Measurements from ENCODE around the gene ATP6V0A1. TPM values are rescaled to one million over a fixed set of nuclear protein-coding genes. Genes with fewer than 3 reads are reported as not detected.
"Not testable (repeated sequence)": the region's sequence is repeated elsewhere in the genome, so short reads cannot be mapped to it uniquely, and the experiment has no call there.

The ATP6V0A1 gene
- total RNA-seq, 1 experiment from 2014 or later = 0.07 TPM

DNA sequence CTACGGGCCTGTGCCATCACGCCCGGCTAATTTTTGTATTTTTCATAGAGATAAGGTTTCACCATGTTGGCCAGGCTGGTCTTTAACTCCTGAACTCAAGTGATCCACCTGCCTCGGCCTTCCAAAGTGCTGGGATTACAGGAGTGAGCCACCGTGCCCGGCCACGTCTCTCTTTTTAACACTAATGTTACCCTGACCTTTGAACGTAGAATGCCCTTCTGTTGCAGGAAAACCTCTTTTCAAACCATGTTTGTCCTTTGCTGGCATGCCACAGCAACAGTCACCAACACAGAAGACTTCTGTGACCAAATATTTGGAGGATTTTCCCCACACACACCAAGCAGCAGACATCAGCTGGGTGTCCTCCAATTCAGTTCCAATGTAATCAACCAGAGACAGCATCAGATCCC lies 86.2 kb downstream of the ATP6V0A1 start:
- H3K4me2 ChIP-seq (ENCODE audit: low read length) = no peak overlapping the region
- no peaks in the 10 kb centered on the region for H3F3A ChIP-seq (ENCODE audit: low read length, unreplicated experiment)
- BruUV-seq (replicated peaks) = no TSS peak
- H3K9me3 ChIP-seq (ENCODE audit: low read length) = no peaks in the 10 kb centered on the region
- H4K20me1 ChIP-seq (ENCODE audit: low read length) = no peaks in the 10 kb centered on the region
- no peak for DNase-seq
- H3K27ac ChIP-seq (ENCODE audit: low read length) = no peak overlapping the region
- H3K9ac ChIP-seq (ENCODE audit: low read length) = no peak overlapping the region
- no peaks in the 10 kb centered on the region for H3K9me2 ChIP-seq (replicated peaks; ENCODE audit: low read length)
- CTCF ChIA-PET = no interaction called here
- H3K4me3 ChIP-seq (ENCODE audit: low read length) = no peak overlapping the region
- TF ChIP-seq EZH2phosphoT487 (IDR thresholded peaks at IDR 0.05; ENCODE audit: borderline replicate concordance, low read length) (no peak), EZH2 (IDR thresholded peaks at IDR 0.05; ENCODE audit: low read length, unreplicated experiment) (no peak), CTCF (conservative IDR thresholded peaks at IDR 0.05; ENCODE audit: low read depth, low read length) (no peak)
- intact Hi-C loops (cut with micrococcal nuclease) = no loop called here
- no peak overlapping the region for H2AFZ ChIP-seq (ENCODE audit: low read length)
- H3K36me3 ChIP-seq (ENCODE audit: low read depth, low read length) = no peaks in the 10 kb centered on the region
- POLR2A ChIA-PET (ENCODE audit: unreplicated experiment) = no interaction called here
- peaks cover 16% of the 10 kb centered on the region for H3K4me1 ChIP-seq (ENCODE audit: insufficient read depth, low read length)
- ATAC-seq = no peak
- no peaks in the 10 kb centered on the region for H3K27me3 ChIP-seq (ENCODE audit: low read length)
- no peaks in the 10 kb centered on the region for H3K79me2 ChIP-seq (ENCODE audit: low read length)

GRCh38 chr17:42545755-42546505 lies 87.3 kb downstream of the ATP6V0A1 start:
- H3K27me3 ChIP-seq (ENCODE audit: low read length); H3K27ac ChIP-seq (ENCODE audit: low read length); H3K4me2 ChIP-seq (ENCODE audit: low read length); CTCF ChIA-PET; H3K4me3 ChIP-seq (ENCODE audit: low read length); H3K79me2 ChIP-seq (ENCODE audit: low read length); intact Hi-C loops (cut with micrococcal nuclease); H3K9me2 ChIP-seq (replicated peaks; ENCODE audit: low read length); H2AFZ ChIP-seq (ENCODE audit: low read length); H3K36me3 ChIP-seq (ENCODE audit: low read depth, low read length); H3K9me3 ChIP-seq (ENCODE audit: low read length); ATAC-seq; BruUV-seq (replicated peaks); H3K9ac ChIP-seq (ENCODE audit: low read length); H3F3A ChIP-seq (ENCODE audit: low read length, unreplicated experiment); POLR2A ChIA-PET (ENCODE audit: unreplicated experiment); H4K20me1 ChIP-seq (ENCODE audit: low read length); DNase-seq: not testable (repeated sequence)
- peaks cover 14% of the 10 kb centered on the region for H3K4me1 ChIP-seq (ENCODE audit: insufficient read depth, low read length)

DNA sequence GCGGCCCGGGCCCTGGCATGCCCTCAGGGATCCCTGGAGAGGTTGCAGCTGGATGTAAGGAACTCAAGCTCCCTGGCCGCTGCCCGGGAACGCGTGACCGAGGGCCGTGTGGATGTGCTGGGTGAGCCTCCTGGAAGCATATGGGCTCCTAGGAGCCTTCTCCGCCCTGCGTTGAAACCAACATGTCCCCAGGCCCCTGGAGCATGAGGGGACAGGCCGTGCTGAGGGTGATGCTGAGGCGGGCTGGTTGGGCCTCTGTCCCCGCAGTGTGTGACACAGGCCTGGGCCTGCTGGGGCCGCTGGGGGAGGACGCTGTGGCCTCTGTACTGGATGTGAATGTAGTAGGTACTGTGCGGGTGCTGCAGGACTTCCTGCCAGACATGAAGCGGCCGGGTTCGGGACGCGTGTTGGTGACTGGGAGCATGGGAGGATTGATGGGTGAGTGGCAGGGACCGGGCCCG lies 88.4 kb downstream of the ATP6V0A1 start:
- BruUV-seq (replicated peaks) = no TSS peak
- H3K9me2 ChIP-seq (replicated peaks; ENCODE audit: low read length) = no peaks in the 10 kb centered on the region
- H3K4me2 ChIP-seq (ENCODE audit: low read length) = no peak overlapping the region
- peaks cover 4% of the 10 kb centered on the region; the same call in 1 of the 2 replicates for H3K4me1 ChIP-seq (ENCODE audit: insufficient read depth, low read length)
- intact Hi-C loops (cut with micrococcal nuclease) = no loop called here
- DNase-seq = no peak
- H3K4me3 ChIP-seq (ENCODE audit: low read length) = no peak overlapping the region
- H3K27ac ChIP-seq (ENCODE audit: low read length) = no peak overlapping the region
- H3K9ac ChIP-seq (ENCODE audit: low read length) = no peak overlapping the region
- no peaks in the 10 kb centered on the region for H4K20me1 ChIP-seq (ENCODE audit: low read length)
- no peaks in the 10 kb centered on the region for H3K79me2 ChIP-seq (ENCODE audit: low read length)
- H3K9me3 ChIP-seq (ENCODE audit: low read length) = no peaks in the 10 kb centered on the region
- no peaks in the 10 kb centered on the region for H3K27me3 ChIP-seq (ENCODE audit: low read length)
- CTCF ChIA-PET = no interaction called here
- H3K36me3 ChIP-seq (ENCODE audit: low read depth, low read length) = no peaks in the 10 kb centered on the region
- no peak for TF ChIP-seq EZH2phosphoT487 (IDR thresholded peaks at IDR 0.05; ENCODE audit: borderline replicate concordance, low read length)
- TF ChIP-seq EZH2 (IDR thresholded peaks at IDR 0.05; ENCODE audit: low read length, unreplicated experiment) = no peak
- TF ChIP-seq CTCF (conservative IDR thresholded peaks at IDR 0.05; ENCODE audit: low read depth, low read length) = no peak
- no peak overlapping the region for H2AFZ ChIP-seq (ENCODE audit: low read length)
- POLR2A ChIA-PET (ENCODE audit: unreplicated experiment) = no interaction called here
- no peaks in the 10 kb centered on the region for H3F3A ChIP-seq (ENCODE audit: low read length, unreplicated experiment)
- ATAC-seq = no peak

Measured in PC-3 (cell line).